GM23338 (cell line): ENCODE measurements around the gene RNLS. TPM values are rescaled to one million over a fixed set of nuclear protein-coding genes. Genes with fewer than 3 reads are reported as not detected.

ENCODE experiments used
- ATAC-seq: fragments of 200-7000 bp; cut with Tn5 transposase; 3 replicates; pipeline ENCODE4 v1.9.1; 2020
- DNase-seq: peaks from one replicate; pipeline ENCODE4 v3.0.0-alpha.2; 2015; ENCODE audit warnings: low spot score
- H2AFZ ChIP-seq: fragments of 200-600 bp; sonication (generic); 2 replicates; pipeline ENCODE4 v1.8.0; 2016; ENCODE audit warnings: antibody characterized with exemption, mild to moderate bottlenecking, moderate library complexity
- H3F3A ChIP-seq: fragments of 200-600 bp; sonication (generic); replicated peaks from 2 replicates; pipeline ENCODE4 v1.8.0; 2017; ENCODE audit warnings: antibody characterized with exemption, mixed run types, low read depth
- H3K27ac ChIP-seq: fragments of 200-600 bp; sonication (generic); 2 replicates; pipeline ENCODE4 v1.6.1; 2016; ENCODE audit warnings: low read depth
- H3K27me3 ChIP-seq: fragments of 200-600 bp; sonication (generic); 2 replicates; pipeline ENCODE4 v1.8.0; 2016; ENCODE audit warnings: mild to moderate bottlenecking, mixed run types, moderate library complexity; ENCODE audit not compliant: insufficient read depth
- H3K36me3 ChIP-seq: fragments of 200-600 bp; sonication (generic); 2 replicates; pipeline ENCODE4 v1.8.0; 2016; ENCODE audit warnings: mild to moderate bottlenecking; ENCODE audit not compliant: insufficient read depth
- H3K4me1 ChIP-seq: fragments of 200-600 bp; sonication (generic); 2 replicates; pipeline ENCODE4 v1.8.0; 2016; ENCODE audit warnings: mild to moderate bottlenecking, moderate library complexity; ENCODE audit not compliant: insufficient read depth
- H3K4me2 ChIP-seq: fragments of 200-600 bp; sonication (generic); 2 replicates; pipeline ENCODE4 v1.7.1; 2017; ENCODE audit warnings: mixed run types
- H3K4me3 ChIP-seq: fragments of 200-600 bp; sonication (generic); 2 replicates; pipeline ENCODE4 v1.6.1; 2016; ENCODE audit warnings: mixed run types
- H3K79me2 ChIP-seq: fragments of 200-600 bp; sonication (generic); replicated peaks from 2 replicates; pipeline ENCODE4 v1.8.0; 2017; ENCODE audit warnings: mild to moderate bottlenecking; ENCODE audit not compliant: insufficient read depth
- H3K9me2 ChIP-seq: fragments of 200-600 bp; sonication (generic); 2 replicates; pipeline ENCODE4 v1.8.0; 2017; ENCODE audit not compliant: insufficient read depth
- H4K20me1 ChIP-seq: fragments of 200-600 bp; sonication (generic); replicated peaks from 2 replicates; pipeline ENCODE4 v1.8.0; 2017; ENCODE audit warnings: mild to moderate bottlenecking; ENCODE audit not compliant: insufficient read depth
- H3K27ac Mint-ChIP-seq: 2 replicates; pipeline ENCODE4 v1.8.0; 2020; ENCODE audit warnings: inconsistent platforms, mild to moderate bottlenecking, moderate library complexity, mixed read lengths
- H3K27me3 Mint-ChIP-seq: 3 replicates; pipeline ENCODE4 v1.8.0; 2022; ENCODE audit warnings: low read depth, mild to moderate bottlenecking, moderate library complexity, mixed read lengths, inconsistent platforms; ENCODE audit not compliant: insufficient read depth, poor library complexity
- H3K36me3 Mint-ChIP-seq: 3 replicates; pipeline ENCODE4 v1.8.0; 2021; ENCODE audit warnings: low read depth, mild to moderate bottlenecking, inconsistent platforms, moderate library complexity, mixed read lengths
- H3K4me1 Mint-ChIP-seq: 3 replicates; pipeline ENCODE4 v1.8.0; 2020; ENCODE audit warnings: mild to moderate bottlenecking, inconsistent platforms, mixed read lengths
- H3K4me3 Mint-ChIP-seq: 3 replicates; pipeline ENCODE4 v1.8.0; 2021; ENCODE audit warnings: moderate library complexity, mild to moderate bottlenecking, inconsistent platforms, mixed read lengths
- H3K9me3 Mint-ChIP-seq: 3 replicates; pipeline ENCODE4 v1.8.0; 2020; ENCODE audit warnings: moderate library complexity, mild to moderate bottlenecking, inconsistent platforms, mixed read lengths
- CREB1 ChIP-seq: fragments of 250-450 bp; sonication (Bioruptor Pico); IDR thresholded peaks from 2 replicates; pipeline ENCODE4 v1.5.0; 2020; ENCODE audit warnings: low read depth, mild to moderate bottlenecking, moderate library complexity
- CTCF ChIP-seq, 2 experiments: fragments of 200-600 bp in 1 of 2; sonication (generic) in 1 of 2; conservative IDR thresholded peaks; 2 replicates each; pipeline versions ENCODE4 v1.5.1 to v1.6.1; 2016 to 2017; ENCODE audit warnings: antibody characterized with exemption in 2 of 2, low read depth in 2 of 2, mild to moderate bottlenecking in 2 of 2, moderate library complexity in 1 of 2
- EZH2 ChIP-seq: fragments of 200-600 bp; sonication (generic); IDR thresholded peaks from one replicate; pipeline ENCODE4 v1.8.0; 2017; ENCODE audit warnings: antibody characterized with exemption, mild to moderate bottlenecking, low read depth; ENCODE audit not compliant: unreplicated experiment
- EZH2phosphoT487 ChIP-seq: fragments of 200-600 bp; sonication (generic); IDR thresholded peaks from one replicate; pipeline ENCODE4 v1.8.1; 2018; ENCODE audit warnings: antibody characterized with exemption; ENCODE audit not compliant: unreplicated experiment
- NANOG ChIP-seq: IDR thresholded peaks from 2 replicates; pipeline ENCODE4 v1.6.1; 2016; ENCODE audit warnings: antibody characterized with exemption, borderline replicate concordance
- POLR2AphosphoS5 ChIP-seq: IDR thresholded peaks from 2 replicates; pipeline ENCODE4 v1.6.1; 2016; ENCODE audit warnings: antibody characterized with exemption, low read depth
- STAT1 ChIP-seq: IDR thresholded peaks from one replicate; pipeline ENCODE4 v1.6.1; 2016; ENCODE audit warnings: antibody characterized with exemption; ENCODE audit not compliant: unreplicated experiment
- ZNF114 ChIP-seq: fragments of 250-450 bp; sonication (Bioruptor Pico); IDR thresholded peaks from 2 replicates; pipeline ENCODE4 v1.5.0; 2020; ENCODE audit warnings: mild to moderate bottlenecking, moderate library complexity
- ZNF331 ChIP-seq: fragments of 250-450 bp; sonication (Bioruptor Pico); IDR thresholded peaks from 2 replicates; pipeline ENCODE4 v1.5.0; 2020; ENCODE audit warnings: low read depth, mild to moderate bottlenecking, moderate library complexity
- polyA plus RNA-seq: library from polyadenylated mRNA; unstranded; fragments of >200 nt; fragmentation: Nextera tagmentation; extraction: Ambion mirVana; gene quantifications from 2 replicates; pipeline ENCODE4 v1.2.1, GENCODE V29; 2016
- total RNA-seq: library from RNA; depleted of rRNA; stranded (reverse); fragments of >200 nt; shearing (Covaris generic); gene quantifications from 2 replicates; pipeline ENCODE4 v1.2.3, GENCODE V29; 2014
- TF ChIP-seq, protein P1 (sequence below): IDR thresholded peaks from one replicate; pipeline ENCODE4 v1.6.1; 2018; ENCODE audit warnings: antibody characterized with exemption; ENCODE audit not compliant: unreplicated experiment

Gene RNLS
- total and polyA plus RNA-seq, 2 experiments from 2014 or later: 8.8 to 15.2 TPM

DNA sequence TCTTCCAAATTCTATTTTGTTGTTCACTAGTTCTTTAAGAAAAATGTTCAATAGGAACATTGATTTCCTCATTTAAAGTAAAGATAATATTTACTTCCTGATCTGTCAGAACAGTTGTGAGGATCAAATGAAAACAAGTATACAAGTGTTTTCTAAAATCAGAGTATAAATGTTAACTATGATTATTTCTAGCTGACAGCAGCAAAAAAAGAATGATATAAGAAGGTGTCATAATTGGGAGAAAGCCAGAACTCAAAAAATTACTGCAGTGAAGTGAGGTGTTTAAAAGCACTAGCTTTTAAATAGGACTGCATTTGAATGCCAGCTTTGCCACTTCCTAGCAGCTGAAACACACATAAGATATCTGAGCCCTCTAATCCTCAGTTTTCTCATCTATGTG lies 283.3 kb downstream of the RNLS start:
- H3K4me3 ChIP-seq: no peak overlapping the region
- Mint-ChIP-seq H3K4me1 (no peaks in the 10 kb centered on the region), H3K27me3 (no peaks in the 10 kb centered on the region), H3K4me3 (no peak overlapping the region), H3K36me3 (no peaks in the 10 kb centered on the region), H3K27ac (no peak overlapping the region), H3K9me3 (no peaks in the 10 kb centered on the region)
- ATAC-seq (no peak), DNase-seq (no peak)
- TF ChIP-seq STAT1 (no peak), NANOG (no peak)
- H3K27me3 ChIP-seq: no peaks in the 10 kb centered on the region
- H3K9me2 ChIP-seq: peaks cover 3% of the 10 kb centered on the region; the same call in 1 of the 2 replicates
- no peaks in the 10 kb centered on the region for H3K4me1 ChIP-seq
- H3K27ac ChIP-seq: no peak overlapping the region
- H3K4me2 ChIP-seq: no peak overlapping the region
- no peak overlapping the region for H2AFZ ChIP-seq
- no peaks in the 10 kb centered on the region for H3K36me3 ChIP-seq
- no peaks in the 10 kb centered on the region for H3K79me2 ChIP-seq
- H4K20me1 ChIP-seq: no peaks in the 10 kb centered on the region
- H3F3A ChIP-seq: no peaks in the 10 kb centered on the region

GRCh38 chr10:88297103-88297502 lies 286.0 kb downstream of the RNLS start:
- H3K4me2 ChIP-seq: no peak overlapping the region
- H3K9me2 ChIP-seq: no peaks in the 10 kb centered on the region
- no peaks in the 10 kb centered on the region for H3K4me1 Mint-ChIP-seq
- no peak overlapping the region for H3K27ac Mint-ChIP-seq
- no peak overlapping the region for H3K4me3 Mint-ChIP-seq
- no peaks in the 10 kb centered on the region for H3K9me3 Mint-ChIP-seq
- no peak overlapping the region for H2AFZ ChIP-seq
- H3K36me3 Mint-ChIP-seq: no peaks in the 10 kb centered on the region
- H3K36me3 ChIP-seq: no peaks in the 10 kb centered on the region
- no peak overlapping the region for H3K4me3 ChIP-seq
- TF ChIP-seq ZNF331 (CRISPR knock-in tag) (no peak), EZH2phosphoT487 (no peak), NANOG (no peak), ZNF114 (CRISPR knock-in tag) (no peak), CREB1 (no peak)
- TF ChIP-seq, protein P1, sequence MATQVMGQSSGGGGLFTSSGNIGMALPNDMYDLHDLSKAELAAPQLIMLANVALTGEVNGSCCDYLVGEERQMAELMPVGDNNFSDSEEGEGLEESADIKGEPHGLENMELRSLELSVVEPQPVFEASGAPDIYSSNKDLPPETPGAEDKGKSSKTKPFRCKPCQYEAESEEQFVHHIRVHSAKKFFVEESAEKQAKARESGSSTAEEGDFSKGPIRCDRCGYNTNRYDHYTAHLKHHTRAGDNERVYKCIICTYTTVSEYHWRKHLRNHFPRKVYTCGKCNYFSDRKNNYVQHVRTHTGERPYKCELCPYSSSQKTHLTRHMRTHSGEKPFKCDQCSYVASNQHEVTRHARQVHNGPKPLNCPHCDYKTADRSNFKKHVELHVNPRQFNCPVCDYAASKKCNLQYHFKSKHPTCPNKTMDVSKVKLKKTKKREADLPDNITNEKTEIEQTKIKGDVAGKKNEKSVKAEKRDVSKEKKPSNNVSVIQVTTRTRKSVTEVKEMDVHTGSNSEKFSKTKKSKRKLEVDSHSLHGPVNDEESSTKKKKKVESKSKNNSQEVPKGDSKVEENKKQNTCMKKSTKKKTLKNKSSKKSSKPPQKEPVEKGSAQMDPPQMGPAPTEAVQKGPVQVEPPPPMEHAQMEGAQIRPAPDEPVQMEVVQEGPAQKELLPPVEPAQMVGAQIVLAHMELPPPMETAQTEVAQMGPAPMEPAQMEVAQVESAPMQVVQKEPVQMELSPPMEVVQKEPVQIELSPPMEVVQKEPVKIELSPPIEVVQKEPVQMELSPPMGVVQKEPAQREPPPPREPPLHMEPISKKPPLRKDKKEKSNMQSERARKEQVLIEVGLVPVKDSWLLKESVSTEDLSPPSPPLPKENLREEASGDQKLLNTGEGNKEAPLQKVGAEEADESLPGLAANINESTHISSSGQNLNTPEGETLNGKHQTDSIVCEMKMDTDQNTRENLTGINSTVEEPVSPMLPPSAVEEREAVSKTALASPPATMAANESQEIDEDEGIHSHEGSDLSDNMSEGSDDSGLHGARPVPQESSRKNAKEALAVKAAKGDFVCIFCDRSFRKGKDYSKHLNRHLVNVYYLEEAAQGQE: no peak
- H3K4me1 ChIP-seq: no peaks in the 10 kb centered on the region
- no peaks in the 10 kb centered on the region for H4K20me1 ChIP-seq
- H3K27ac ChIP-seq: no peak overlapping the region
- DNase-seq (no peak), ATAC-seq (no peak)
- no peaks in the 10 kb centered on the region for H3K79me2 ChIP-seq
- no peaks in the 10 kb centered on the region for H3K27me3 ChIP-seq
- no peaks in the 10 kb centered on the region for H3F3A ChIP-seq
- H3K27me3 Mint-ChIP-seq: no peaks in the 10 kb centered on the region

DNA sequence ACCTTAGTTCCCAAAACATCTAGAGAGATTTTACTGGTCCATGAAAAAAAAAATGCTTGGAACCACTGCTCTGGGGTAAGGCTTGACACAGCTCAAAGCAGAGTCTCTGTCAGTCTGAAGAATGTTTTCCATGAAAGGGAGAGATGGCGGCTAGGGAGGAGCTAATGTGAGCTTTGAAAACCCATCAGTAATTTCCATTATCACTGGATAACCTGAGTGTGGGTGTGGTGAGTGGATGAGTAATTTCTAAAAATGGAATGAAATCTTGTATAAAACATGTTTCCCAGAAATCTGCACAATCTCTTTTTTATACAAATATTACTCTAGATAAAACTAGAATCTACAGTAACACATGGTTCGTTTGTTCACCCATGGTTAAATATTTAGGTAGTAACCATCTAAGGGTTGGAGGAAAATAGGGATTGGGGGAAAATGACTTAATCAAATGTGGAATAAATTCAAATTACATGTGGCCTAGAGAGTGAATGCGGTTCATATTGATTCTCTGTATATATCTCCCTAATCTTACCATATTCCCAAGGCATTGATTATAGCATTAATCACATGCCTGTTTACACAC lies 289.4 kb downstream of the RNLS start:
- no peak overlapping the region for H3K4me3 ChIP-seq
- no peaks in the 10 kb centered on the region for H3K36me3 ChIP-seq
- H3F3A ChIP-seq: no peaks in the 10 kb centered on the region
- H3K27me3 ChIP-seq: no peaks in the 10 kb centered on the region
- H3K27me3 Mint-ChIP-seq: no peaks in the 10 kb centered on the region
- no peak overlapping the region for H3K27ac Mint-ChIP-seq
- H3K4me1 ChIP-seq: no peaks in the 10 kb centered on the region
- ATAC-seq: no peak
- no peak overlapping the region for H3K4me2 ChIP-seq
- no peak overlapping the region for H3K4me3 Mint-ChIP-seq
- H3K27ac ChIP-seq: no peak overlapping the region
- H3K9me3 Mint-ChIP-seq: no peaks in the 10 kb centered on the region
- H4K20me1 ChIP-seq: no peaks in the 10 kb centered on the region
- H3K4me1 Mint-ChIP-seq: no peaks in the 10 kb centered on the region
- TF ChIP-seq CTCF (conservative IDR thresholded peaks at IDR 0.05; ENCODE audit: low read depth in 2 of 2) (no peak), EZH2 (no peak), CREB1 (no peak), POLR2AphosphoS5 (no peak), ZNF114 (CRISPR knock-in tag) (no peak)
- TF ChIP-seq, protein P1: no peak
- no peaks in the 10 kb centered on the region for H3K9me2 ChIP-seq
- H3K79me2 ChIP-seq: no peaks in the 10 kb centered on the region
- no peak overlapping the region for H2AFZ ChIP-seq
- DNase-seq: no peak
- H3K36me3 Mint-ChIP-seq: no peaks in the 10 kb centered on the region
